HG03469 (cell line): ENCODE results near the gene COPS7A.
A peak's percentile ranks its signal among the peaks of the same experiment; 100 is the strongest.

ENCODE experiments used
- ATAC-seq: cut with Tn5 transposase; IDR thresholded peaks from one replicate; pipeline ENCODE4 v1.9.1; 2021; ENCODE audit warnings: mild to moderate bottlenecking, moderate library complexity, moderate number of reproducible peaks; ENCODE audit not compliant: unreplicated experiment

Gene COPS7A

GRCh38 chr12:6748761-6749160, 24.9 kb downstream of the COPS7A start:
- no peak for ATAC-seq

GRCh38 chr12:6750506-6750905, 26.7 kb downstream of the COPS7A start:
- no peak for ATAC-seq

- ATAC-seq: no peak
These were observed 27.9 kb downstream of the COPS7A start for GRCh38 chr12:6751767-6752166.

DNA sequence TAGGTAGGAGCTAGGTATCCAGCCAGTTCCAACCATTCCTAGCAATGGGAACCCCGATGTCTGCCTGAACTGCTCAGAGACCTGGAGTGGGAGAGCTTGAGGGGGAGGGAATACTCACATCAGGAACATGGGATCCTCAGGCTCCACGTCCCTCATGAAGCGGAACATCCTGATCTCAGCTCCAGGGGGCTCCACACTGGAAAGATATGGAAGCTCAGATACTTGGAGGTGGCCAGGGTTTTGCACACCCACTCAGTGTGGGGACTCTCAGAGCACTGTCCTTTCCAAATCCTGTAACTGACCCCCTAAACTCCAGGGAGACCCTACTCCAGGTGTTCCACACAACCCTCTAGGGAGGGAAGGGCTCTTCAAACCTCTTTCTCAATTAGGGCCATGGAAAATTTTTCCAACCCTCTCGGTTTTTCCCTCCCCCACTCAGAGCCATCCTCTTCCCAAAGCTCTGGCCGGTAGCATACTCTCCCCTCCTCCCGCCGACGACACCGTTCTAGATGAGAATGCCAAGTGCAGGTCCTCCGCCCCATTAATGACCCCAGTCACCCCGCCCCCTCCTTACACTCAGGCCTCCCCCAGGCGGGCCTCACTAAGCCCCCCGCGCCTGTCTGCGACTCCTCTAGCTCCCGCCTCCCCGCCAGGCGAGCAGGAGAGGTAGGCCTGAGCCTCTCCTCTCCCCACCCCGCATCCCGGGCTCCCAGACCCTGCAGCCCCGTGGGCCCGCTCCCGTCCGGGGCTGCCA, 28.5 kb downstream of the COPS7A start:
- ATAC-seq: no peak

- peak; percentile 75 for ATAC-seq
These were observed 29.3 kb downstream of the COPS7A start, which contains the start of gene MLF2 for GRCh38 chr12:6752921-6753771. Gene MLF2, minus strand, starts transcription at chr12:6753141. Its CDS starts 807 bp downstream, at chr12:6752334.

GRCh38 chr12:6753772-6754356, 30.0 kb downstream of the COPS7A start:
- ATAC-seq: no peak

GRCh38 chr12:6754411-6754810, 30.6 kb downstream of the COPS7A start:
- ATAC-seq: no peak

DNA sequence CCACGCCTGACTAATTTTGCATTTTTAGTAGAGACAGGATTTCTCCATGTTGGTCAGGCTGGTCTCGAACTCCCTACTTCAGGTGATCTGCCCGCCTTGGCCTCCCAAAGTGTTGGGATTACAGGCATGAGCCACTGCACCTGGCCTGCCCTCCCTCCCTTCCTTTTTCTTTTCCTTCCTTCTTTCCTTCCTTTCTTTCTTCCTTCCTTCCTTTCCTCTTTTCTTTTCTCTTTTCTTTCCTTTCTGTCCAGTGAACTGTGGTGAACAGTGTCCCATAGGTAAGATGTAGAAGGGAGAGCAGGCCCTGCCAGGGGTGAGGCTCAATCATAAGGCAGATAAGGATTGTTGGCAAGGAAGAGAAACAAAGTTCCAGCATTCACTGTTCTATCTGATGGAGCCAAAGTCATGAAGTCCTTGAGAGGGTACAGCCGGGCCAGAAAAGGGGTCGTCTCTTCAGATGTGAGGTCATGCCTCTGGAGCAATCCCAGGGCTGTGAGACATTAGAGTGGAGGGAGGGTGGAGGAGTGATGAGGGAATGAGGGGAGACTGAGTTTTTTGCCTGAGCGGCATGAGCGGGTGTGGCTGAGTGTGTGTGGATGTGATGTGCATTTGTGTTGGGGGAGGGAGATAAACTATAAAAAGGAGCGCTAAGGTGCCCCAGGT, 33.3 kb downstream of the COPS7A start:
- ATAC-seq: no peak

GRCh38 chr12:6758506-6759095, 34.8 kb downstream of the COPS7A start:
- ATAC-seq: no peak

- no peak for ATAC-seq
These were observed 35.9 kb downstream of the COPS7A start for GRCh38 chr12:6759741-6760140.

DNA sequence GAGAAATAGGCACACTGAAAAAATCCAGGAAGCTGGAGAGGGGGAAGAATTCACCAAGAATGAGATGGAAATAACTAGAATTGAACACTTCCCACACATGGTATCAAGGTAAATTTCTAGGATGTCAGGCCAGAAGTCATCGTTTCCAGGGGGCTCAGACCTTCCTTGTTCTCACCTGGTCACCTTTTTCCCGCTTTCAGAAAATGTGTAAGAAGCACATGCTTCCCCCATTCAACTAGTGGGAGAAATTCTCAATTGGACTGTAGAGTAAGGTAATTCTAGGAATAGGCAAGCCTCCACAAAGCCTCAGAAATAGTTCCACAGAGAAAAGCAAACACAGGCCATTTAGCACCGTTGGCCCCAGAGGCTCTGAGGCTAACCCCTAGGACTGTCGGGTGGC, 39.5 kb downstream of the COPS7A start:
- no peak for ATAC-seq

- peak; percentile 72 for ATAC-seq
These were observed 40.4 kb downstream of the COPS7A start for GRCh38 chr12:6764011-6764828.

- no peak for ATAC-seq
These were observed 41.3 kb downstream of the COPS7A start for GRCh38 chr12:6765048-6765633.

DNA sequence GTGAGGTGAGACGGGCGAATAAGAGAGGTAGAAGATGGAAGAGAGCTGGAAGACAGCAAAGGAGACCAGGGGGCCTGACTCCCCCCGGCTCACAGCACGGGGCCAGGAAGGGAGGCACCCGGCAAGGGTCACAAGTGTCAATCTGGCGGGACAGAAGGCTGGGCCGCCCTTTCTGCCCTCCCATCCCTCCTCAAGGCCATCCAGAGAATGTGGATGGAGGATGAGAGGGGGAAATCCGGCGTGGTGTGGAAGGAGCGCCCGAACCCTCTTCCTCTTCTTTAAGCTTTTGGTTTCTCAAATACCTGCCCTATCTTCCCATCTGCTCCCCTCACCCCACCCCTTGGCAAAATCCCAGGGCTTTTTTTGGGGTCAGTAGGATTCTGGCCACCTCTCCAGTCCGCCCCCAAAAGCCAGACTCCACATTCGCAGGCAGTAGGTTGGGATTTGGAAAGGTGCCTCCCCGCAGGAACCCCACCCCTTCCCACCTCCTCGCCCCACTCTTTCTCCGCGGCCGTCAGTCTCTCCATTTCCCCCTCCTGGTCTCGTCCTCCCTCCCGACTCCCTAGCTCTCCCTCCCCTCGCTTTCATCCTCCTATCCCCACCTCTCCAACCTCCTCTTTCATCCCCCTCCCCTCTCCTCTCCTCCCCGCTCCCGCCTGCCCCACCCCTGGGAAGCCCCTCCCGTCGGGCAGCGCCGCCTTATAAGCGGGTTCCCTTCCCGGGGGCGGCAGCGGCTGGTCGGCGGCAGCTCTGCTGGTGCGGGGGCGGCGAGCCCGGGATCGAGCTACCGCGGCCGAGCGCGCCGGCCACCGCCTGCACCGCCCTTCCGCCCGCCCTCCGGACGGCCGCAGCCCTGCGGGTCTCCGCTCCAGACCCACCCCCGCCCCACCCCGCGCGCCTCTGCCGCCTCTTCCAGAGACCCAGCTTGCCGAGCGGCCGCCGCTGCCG, 42.1 kb downstream of the COPS7A start, which contains the start of gene PTMS:
Gene PTMS (plus strand): TSS at position 730 of the 948 bp plus-strand sequence. CDS start 343 bp downstream, outside the sequence.
- ATAC-seq: no peak

- ATAC-seq: no peak
These were observed 43.0 kb downstream of the COPS7A start for GRCh38 chr12:6766651-6767349.

GRCh38 chr12:6767353-6768319, 43.8 kb downstream of the COPS7A start:
- ATAC-seq: no peak
